T-helper 2 cell treated with Interferon-gamma antibody and Interleukin-4, amounts not matched to agents 5 μg/mL and 100 μg/mL, for 36 hours (primary cell): Measurements from ENCODE around the gene UGT2B11.
"Not testable (repeated sequence)": the region's sequence is repeated elsewhere in the genome, so short reads cannot be mapped to it uniquely, and the experiment has no call there.

ENCODE experiments used
- DNase-seq: peaks from one replicate; pipeline ENCODE4 v3.0.0; 2021; ENCODE audit warnings: low spot score
- H3K27ac Mint-ChIP-seq: one replicate; pipeline ENCODE4 v1.8.0; 2021; ENCODE audit warnings: mild to moderate bottlenecking, mixed read lengths
- H3K27me3 Mint-ChIP-seq: one replicate; pipeline ENCODE4 v1.8.0; 2021; ENCODE audit warnings: low read depth, mixed read lengths
- H3K36me3 Mint-ChIP-seq: one replicate; pipeline ENCODE4 v1.8.0; 2021; ENCODE audit warnings: low read depth, mixed read lengths
- H3K4me1 Mint-ChIP-seq: one replicate; pipeline ENCODE4 v1.8.0; 2021; ENCODE audit warnings: low read depth, mixed read lengths
- H3K4me3 Mint-ChIP-seq: one replicate; pipeline ENCODE4 v1.8.0; 2022; ENCODE audit warnings: mild to moderate bottlenecking, moderate library complexity, mixed read lengths
- H3K9me3 Mint-ChIP-seq: one replicate; pipeline ENCODE4 v1.8.0; 2021; ENCODE audit warnings: mixed read lengths

The UGT2B11 gene

DNA sequence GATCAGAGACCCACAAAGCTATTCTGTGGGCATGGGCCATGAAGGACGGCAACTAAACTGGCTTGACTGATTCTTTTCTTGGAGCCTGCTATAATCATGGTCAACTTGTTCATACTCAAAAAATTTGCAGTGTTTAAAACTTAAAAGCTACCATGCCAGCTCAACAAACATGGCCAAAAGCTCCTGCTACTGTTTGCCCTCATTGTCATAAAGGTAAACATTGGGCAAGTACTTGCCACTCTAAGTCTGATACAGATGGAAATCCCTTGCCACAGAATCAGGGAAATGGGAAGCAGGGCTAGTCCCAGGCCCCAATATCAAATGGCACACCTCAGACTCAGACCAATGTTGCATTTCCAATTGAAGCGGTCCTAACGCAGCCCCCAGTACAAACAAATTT is 20.4 kb downstream of the UGT2B11 start:
- Mint-ChIP-seq H3K27ac (no peak overlapping the region), H3K9me3 (no peaks in the 10 kb centered on the region), H3K27me3 (no peaks in the 10 kb centered on the region), H3K36me3 (no peaks in the 10 kb centered on the region), H3K4me1 (no peaks in the 10 kb centered on the region), H3K4me3 (no peak overlapping the region)
- DNase-seq = no peak

DNA sequence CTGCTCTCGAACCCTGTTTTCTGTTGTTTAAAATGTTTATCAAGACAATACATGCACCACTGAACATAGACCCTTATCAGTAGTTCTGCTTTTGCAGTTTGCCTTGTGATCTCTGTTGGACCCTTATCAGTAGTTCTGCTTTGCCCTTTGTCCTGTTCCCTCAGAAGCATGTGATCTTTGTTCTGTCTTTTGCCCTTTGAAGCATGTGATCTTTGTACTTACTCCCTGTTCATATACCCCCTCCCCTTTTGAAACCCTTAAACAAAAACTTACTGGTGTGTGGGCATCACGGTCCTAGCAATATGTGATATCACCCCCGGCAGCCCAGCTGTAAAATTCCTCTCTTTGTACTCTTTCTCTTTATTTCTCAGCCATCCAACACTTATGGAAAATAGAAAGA is 22.6 kb downstream of the UGT2B11 start:
- not testable (repeated sequence) for DNase-seq, H3K27me3 Mint-ChIP-seq, H3K4me3 Mint-ChIP-seq, H3K36me3 Mint-ChIP-seq, H3K9me3 Mint-ChIP-seq, H3K4me1 Mint-ChIP-seq, H3K27ac Mint-ChIP-seq

DNA sequence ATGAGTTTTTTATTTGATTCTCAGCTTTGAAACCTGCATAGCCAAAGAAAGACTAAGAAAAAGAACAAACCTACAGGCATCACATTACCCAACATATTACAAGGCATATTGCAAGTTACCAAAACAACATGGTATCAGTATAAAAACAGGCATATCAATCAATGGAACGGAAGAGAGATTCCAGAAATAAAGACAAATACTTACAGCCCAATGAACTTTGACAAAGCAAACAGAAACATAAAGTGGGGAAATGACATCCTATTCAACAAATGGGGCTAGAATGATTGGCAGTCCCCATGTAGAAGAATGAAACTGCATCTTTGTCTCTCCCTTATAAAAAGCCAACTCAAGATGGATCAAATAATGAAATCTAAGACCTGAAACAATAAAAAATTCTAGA is 23.9 kb downstream of the UGT2B11 start:
- not testable (repeated sequence) for H3K4me3 Mint-ChIP-seq, H3K9me3 Mint-ChIP-seq, H3K4me1 Mint-ChIP-seq, DNase-seq, H3K27me3 Mint-ChIP-seq, H3K27ac Mint-ChIP-seq, H3K36me3 Mint-ChIP-seq

DNA sequence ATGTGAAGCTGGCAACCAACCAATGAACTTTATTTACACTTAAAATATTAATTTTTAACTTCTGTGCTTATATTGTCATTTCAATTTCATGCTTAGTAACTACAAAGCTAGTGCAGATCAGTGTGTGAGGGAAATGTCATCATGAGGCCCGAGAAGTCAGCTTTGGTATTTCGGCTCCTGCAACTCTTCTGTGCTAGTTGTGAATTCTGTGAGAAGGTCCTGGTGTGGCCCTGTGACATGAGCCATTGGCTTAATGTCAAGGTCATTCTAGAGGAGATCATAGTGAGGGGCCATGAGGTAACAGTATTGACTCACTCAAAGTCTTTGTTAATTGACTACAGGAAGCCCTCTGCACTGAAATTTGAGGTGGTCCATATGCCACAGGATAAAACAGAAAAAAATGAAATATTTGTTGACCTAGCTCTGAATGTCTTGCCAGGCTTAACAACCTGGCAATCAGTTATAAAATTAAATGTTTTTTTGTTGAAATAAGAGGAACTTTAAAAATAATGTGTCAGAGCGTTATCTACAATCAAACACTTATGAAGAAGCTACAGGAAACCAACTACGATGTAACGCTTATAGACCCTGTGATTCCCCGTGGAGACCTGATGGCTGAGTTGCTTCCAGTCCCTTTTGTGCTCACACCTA is 32.9 kb downstream of the UGT2B11 start:
- H3K4me1 Mint-ChIP-seq, H3K27me3 Mint-ChIP-seq, H3K9me3 Mint-ChIP-seq, H3K27ac Mint-ChIP-seq, H3K4me3 Mint-ChIP-seq, DNase-seq, H3K36me3 Mint-ChIP-seq: not testable (repeated sequence)

DNA sequence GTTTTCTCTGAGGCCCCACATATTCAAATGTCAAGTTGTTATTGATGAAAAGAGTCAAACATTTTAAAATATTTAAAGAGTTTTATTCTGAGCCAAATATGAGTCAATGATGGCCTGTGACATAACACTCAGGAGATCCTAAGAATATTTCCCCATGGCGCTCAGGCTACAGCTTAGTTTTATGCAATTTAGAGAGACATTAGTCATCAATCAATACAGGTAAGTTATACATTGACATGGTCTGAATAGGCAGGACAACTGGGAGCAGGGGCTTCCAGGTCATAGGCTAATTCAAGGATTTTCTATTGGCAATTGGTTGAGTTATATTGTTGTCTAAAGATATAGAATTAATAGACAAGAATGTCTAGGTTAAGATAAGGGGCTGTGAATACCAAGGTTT is 34.7 kb downstream of the UGT2B11 start:
- H3K9me3 Mint-ChIP-seq, H3K4me3 Mint-ChIP-seq, H3K36me3 Mint-ChIP-seq, H3K27ac Mint-ChIP-seq, DNase-seq, H3K27me3 Mint-ChIP-seq, H3K4me1 Mint-ChIP-seq: not testable (repeated sequence)

DNA sequence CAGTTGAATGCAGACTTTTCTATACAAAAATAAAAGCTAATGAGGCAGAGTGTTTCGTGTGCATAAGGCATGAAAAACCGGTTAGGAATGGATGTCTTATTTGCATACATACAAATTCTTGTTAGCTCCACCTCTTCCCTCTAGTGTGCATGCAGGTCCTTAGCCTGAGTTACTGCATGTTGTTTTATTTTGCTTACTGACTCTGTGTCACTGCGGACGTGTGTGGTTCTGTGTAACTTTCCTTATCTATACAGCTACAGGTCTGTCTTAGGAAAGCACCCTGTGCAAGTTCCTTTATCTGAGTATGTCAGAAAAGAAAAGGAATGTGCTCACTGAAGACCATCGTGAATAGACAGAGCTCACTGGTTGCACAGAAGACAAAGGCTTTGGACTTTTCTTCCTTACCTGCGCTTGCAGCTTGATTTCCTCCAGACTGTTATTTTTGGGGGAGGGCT is 35.8 kb downstream of the UGT2B11 start:
- H3K4me3 Mint-ChIP-seq, H3K9me3 Mint-ChIP-seq, DNase-seq, H3K4me1 Mint-ChIP-seq, H3K27ac Mint-ChIP-seq, H3K36me3 Mint-ChIP-seq, H3K27me3 Mint-ChIP-seq: not testable (repeated sequence)

DNA sequence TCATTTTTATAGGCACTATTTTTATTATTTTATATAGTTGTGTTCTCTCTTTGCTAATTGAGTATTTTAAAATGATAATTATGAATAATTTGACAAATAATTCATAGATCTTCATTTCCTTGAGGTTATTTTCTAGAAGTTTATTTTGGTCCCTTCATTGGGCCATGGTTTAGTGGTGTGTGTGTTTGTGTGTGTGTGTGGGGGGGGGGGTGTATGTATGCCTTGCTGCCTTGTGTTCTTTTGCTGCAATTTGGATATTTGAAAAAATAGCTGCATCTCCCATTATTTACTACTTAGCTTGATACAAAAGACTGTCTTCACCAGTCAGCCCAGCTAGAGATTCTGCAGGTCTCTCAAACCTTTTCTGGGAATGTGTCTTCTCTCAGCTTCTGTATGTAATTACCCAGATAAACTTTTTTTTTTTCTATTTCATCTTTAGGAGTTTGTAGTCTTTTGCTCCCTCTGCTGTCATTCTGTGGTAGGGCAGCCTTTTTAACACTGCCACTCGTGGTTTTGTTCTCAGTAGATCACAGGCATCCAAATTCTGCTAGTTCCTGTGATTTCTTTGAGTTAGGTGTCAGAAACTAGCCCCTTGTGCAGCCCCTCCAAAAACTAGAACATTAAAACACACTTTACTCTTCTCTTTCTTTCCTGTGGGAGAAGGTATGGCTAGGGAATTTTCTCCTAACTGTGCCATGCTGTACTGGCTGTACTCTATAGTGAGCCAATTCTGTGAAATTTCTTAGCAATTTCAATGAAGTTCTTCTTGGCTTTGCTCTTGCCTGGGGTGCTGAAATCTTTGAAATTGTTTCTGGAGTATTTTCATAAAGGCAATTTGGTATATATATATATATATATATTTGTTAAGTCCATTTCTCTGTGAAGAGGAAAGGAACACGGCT is 44.1 kb downstream of the UGT2B11 start:
- H3K27me3 Mint-ChIP-seq, H3K27ac Mint-ChIP-seq, H3K4me3 Mint-ChIP-seq, DNase-seq, H3K36me3 Mint-ChIP-seq, H3K9me3 Mint-ChIP-seq, H3K4me1 Mint-ChIP-seq: not testable (repeated sequence)

DNA sequence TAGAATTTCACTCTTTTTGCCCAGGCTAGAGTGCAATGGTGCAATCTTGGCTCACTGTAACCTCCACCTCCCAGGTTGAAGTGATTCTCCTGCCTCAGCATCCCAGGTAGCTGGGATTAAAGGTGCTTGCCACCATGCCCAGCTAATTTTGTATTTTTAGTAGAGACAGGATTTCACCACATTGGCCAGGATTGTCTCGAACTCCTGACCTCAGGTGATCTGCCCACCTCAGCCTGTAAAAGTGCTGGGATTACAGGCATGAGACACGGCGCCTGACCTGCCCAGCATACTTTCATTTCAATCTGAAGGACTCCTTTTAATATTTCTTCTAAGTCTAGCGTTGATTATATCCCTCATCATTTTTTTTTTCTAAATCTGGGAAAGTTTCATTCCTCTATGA is 45.4 kb downstream of the UGT2B11 start:
- H3K27ac Mint-ChIP-seq, DNase-seq, H3K36me3 Mint-ChIP-seq, H3K4me3 Mint-ChIP-seq, H3K4me1 Mint-ChIP-seq, H3K9me3 Mint-ChIP-seq, H3K27me3 Mint-ChIP-seq: not testable (repeated sequence)

DNA sequence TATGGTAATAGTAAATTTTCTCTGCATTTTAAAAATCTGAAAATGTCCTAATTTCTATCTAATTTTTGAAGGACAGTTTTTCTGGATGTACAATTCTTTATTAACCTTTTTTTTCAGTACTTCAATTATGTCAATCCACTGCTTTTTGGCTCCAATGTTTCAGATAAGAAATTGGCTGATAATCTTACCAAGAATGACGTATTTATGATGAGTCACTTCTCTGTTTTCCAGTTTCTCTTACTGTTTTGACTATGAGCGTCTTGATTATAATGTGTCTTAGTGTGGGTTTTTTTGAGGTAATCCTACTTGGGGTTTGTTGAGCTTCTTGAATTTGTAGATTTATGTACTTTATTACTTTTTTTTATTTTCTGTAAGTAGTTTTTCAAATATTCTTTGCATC is 47.2 kb downstream of the UGT2B11 start:
- Mint-ChIP-seq H3K9me3 (no peaks in the 10 kb centered on the region), H3K27ac (no peak overlapping the region), H3K36me3 (no peaks in the 10 kb centered on the region), H3K27me3 (no peaks in the 10 kb centered on the region), H3K4me3 (no peak overlapping the region), H3K4me1 (no peaks in the 10 kb centered on the region)
- no peak for DNase-seq

DNA sequence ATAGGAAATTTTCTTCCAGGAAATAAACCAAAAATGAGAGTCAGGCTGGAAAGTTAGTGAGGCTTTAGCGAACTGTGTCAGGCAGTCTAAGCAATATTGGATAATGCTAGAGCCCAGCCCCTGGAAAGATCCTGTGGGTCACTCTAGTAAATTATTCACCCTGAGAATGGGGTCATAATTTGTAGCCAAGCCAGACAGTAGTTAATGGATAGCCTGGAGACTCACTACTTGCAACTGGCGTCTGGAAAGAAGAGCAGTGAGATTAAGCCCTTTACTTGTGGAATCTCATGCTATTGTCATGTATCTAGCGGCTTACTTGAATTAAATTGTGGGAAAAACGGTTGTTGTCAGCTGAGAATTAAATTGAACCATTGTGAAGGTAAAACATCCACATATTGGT is 48.2 kb downstream of the UGT2B11 start:
- H3K27me3 Mint-ChIP-seq, H3K27ac Mint-ChIP-seq, H3K4me3 Mint-ChIP-seq, H3K36me3 Mint-ChIP-seq, H3K9me3 Mint-ChIP-seq, DNase-seq, H3K4me1 Mint-ChIP-seq: not testable (repeated sequence)

DNA sequence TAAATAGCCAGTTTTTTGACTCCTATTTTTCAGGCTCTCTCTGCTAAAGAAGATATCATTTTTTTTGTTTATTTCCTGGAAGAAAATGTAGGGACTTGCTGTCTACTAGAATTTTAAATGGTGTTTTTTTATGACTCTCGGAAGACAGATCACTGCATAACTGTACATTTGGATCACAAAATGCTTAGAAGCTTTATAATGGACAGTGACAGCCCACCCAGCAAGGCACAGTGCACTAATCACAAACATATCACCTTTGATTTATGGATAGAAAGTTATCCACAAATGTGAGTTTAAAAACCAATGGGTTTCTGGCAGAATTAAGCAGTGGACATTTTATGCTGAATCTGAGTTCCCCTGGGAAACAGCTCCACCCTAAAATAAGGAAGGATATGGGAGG is 48.8 kb downstream of the UGT2B11 start:
- not testable (repeated sequence) for H3K4me1 Mint-ChIP-seq, H3K36me3 Mint-ChIP-seq, H3K4me3 Mint-ChIP-seq, H3K27ac Mint-ChIP-seq, H3K9me3 Mint-ChIP-seq, H3K27me3 Mint-ChIP-seq, DNase-seq

DNA sequence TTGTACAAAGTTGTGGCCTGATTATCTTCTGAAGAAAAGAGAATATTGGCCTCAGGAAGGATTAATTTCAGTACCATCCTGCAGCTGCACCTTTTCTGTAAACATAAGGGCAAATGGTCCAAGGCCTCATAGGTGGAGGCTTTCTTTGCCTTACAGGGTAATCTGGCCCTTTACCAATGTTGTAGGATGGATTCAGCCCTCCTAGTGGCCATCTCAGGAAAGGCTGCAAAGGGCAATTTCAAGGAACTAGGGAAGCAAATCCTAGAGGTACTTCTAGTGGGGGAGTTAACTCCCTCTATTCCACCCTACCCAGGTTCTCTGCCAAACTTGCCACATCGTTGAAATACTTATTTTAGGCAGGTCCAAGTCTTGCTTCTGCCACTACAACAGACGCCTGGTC is 57.6 kb downstream of the UGT2B11 start:
- no peaks in the 10 kb centered on the region for H3K27me3 Mint-ChIP-seq
- no peak for DNase-seq
- H3K36me3 Mint-ChIP-seq = no peaks in the 10 kb centered on the region
- H3K4me1 Mint-ChIP-seq = no peaks in the 10 kb centered on the region
- H3K27ac Mint-ChIP-seq = no peak overlapping the region
- no peaks in the 10 kb centered on the region for H3K9me3 Mint-ChIP-seq
- H3K4me3 Mint-ChIP-seq = no peak overlapping the region

DNA sequence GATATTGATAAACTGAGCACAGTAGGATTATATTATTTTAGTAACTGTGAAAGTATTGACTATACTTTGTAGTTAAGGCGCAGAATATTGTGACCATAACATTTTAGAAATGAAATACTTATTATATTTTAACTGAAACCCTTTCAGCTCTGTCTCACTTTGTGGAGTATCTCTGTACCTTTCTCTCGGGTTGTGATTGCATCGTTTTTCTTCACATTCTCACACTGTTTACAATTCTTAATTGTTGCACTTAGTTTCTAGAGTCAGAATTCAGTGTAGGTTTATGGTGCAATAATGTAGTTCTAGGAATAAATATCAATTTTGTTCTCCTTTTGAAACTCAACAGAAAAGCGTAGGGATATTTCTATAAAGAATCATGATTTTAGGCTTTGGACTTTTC is 60.5 kb downstream of the UGT2B11 start:
- Mint-ChIP-seq H3K4me3 (no peak overlapping the region), H3K4me1 (no peaks in the 10 kb centered on the region), H3K27ac (no peak overlapping the region), H3K36me3 (no peaks in the 10 kb centered on the region), H3K9me3 (no peaks in the 10 kb centered on the region), H3K27me3 (no peaks in the 10 kb centered on the region)
- no peak for DNase-seq
